Chondrocyte (in vitro differentiated cells): ENCODE data around the gene LXN. TPM values are rescaled to one million over a fixed set of nuclear protein-coding genes. Genes with fewer than 3 reads are reported as not detected.

Experiments
- DNase-seq: peaks from one replicate; pipeline ENCODE4 v3.0.0; 2021; ENCODE audit warnings: mixed read lengths, low spot score
- H3K27ac Mint-ChIP-seq: one replicate; pipeline ENCODE4 v1.8.0; 2021; ENCODE audit warnings: mild to moderate bottlenecking, moderate library complexity, mixed read lengths; ENCODE audit not compliant: unreplicated experiment
- H3K27me3 Mint-ChIP-seq: 2 replicates; pipeline ENCODE4 v1.8.0; 2021; ENCODE audit warnings: low read depth, mixed read lengths
- H3K36me3 Mint-ChIP-seq: 2 replicates; pipeline ENCODE4 v1.8.0; 2021; ENCODE audit warnings: low read depth, mixed read lengths
- H3K4me1 Mint-ChIP-seq: 2 replicates; pipeline ENCODE4 v1.8.0; 2021; ENCODE audit warnings: low read depth, mild to moderate bottlenecking, mixed read lengths
- H3K4me3 Mint-ChIP-seq: one replicate; pipeline ENCODE4 v1.8.0; 2021; ENCODE audit warnings: mild to moderate bottlenecking, moderate library complexity, mixed read lengths; ENCODE audit not compliant: unreplicated experiment
- H3K9me3 Mint-ChIP-seq: 2 replicates; pipeline ENCODE4 v1.8.0; 2021; ENCODE audit warnings: low read depth, mixed read lengths
- CTCF ChIP-seq: fragments of 200-600 bp; sonication (generic); IDR thresholded peaks from 2 replicates; pipeline ENCODE4 v1.5.0; 2021; ENCODE audit warnings: antibody characterized with exemption, mild to moderate bottlenecking, moderate library complexity
- total RNA-seq: library from RNA; stranded (reverse); gene quantifications from 3 replicates; pipeline ENCODE4 v1.2.1, GENCODE V29; 2021

LXN gene
- total RNA-seq, 1 donor from 2014 or later, result 3.3 TPM

- Mint-ChIP-seq H3K4me1 (peaks cover 18% of the 10 kb centered on the region), H3K27ac (no peak overlapping the region)
Observed at GRCh38 chr3:158649791-158650190, 22.7 kb downstream of the LXN start.

DNA sequence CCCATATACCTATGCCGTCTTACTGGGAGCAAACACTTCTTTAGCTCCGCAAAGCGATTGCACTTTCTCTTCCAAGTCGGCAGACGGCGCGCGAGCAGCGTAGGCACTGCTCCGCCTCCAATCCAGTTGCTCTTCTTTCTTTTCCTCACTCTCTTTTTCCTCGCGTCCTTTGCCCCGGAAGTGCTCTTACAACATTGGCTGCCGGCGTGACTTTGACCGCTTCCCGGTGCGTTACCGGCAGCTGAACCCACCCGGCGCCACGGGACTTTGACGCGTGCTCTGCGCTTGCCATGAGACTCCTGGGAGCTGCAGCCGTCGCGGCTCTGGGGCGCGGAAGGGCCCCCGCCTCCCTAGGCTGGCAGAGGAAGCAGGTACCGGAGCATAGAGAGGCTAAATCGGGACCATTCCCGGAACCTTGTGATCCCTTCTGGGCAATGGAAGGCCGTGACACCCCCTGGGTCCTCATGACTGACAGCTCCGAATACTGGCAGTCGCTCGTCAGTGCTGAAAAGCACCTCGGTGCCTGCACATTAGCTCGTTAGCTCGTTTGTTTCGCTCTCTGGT lies 28.0 kb downstream of the LXN start, which contains the start of gene GFM1:
Gene GFM1 (plus strand): TSS at position 183 of the 564 bp plus-strand sequence. CDS start 108 bp downstream, at position 291.
- Mint-ChIP-seq H3K4me1 (peaks cover 19% of the 10 kb centered on the region), H3K27ac (peak within 1 kb of the TSS; percentile 97), H3K4me3 (peak within 1 kb of the TSS; percentile 94), H3K9me3 (no peaks in the 10 kb centered on the region), H3K27me3 (no peaks in the 10 kb centered on the region), H3K36me3 (peaks cover 3% of the 10 kb centered on the region)
- peak; percentile 95 for DNase-seq
- peak; percentile 87 for TF ChIP-seq CTCF

More at GRCh38 chr3:158649791-158650190, 22.7 kb downstream of the LXN start:
- Mint-ChIP-seq H3K4me3 (no peak overlapping the region), H3K27me3 (no peaks in the 10 kb centered on the region), H3K36me3 (peaks cover 8% of the 10 kb centered on the region), H3K9me3 (no peaks in the 10 kb centered on the region)
- TF ChIP-seq CTCF, result no peak
- no peak for DNase-seq

GRCh38 chr3:158642474-158643210 lies 29.8 kb downstream of the LXN start:
- no peaks in the 10 kb centered on the region for H3K27me3 Mint-ChIP-seq
- H3K9me3 Mint-ChIP-seq, result no peaks in the 10 kb centered on the region
- H3K4me3 Mint-ChIP-seq, result no peak overlapping the region
- TF ChIP-seq CTCF, result no peak
- no peak for DNase-seq
- H3K4me1 Mint-ChIP-seq, result peaks cover 19% of the 10 kb centered on the region
- H3K27ac Mint-ChIP-seq, result no peak overlapping the region
- H3K36me3 Mint-ChIP-seq, result no peaks in the 10 kb centered on the region

GRCh38 chr3:158642005-158642404 lies 30.4 kb downstream of the LXN start:
- H3K27me3 Mint-ChIP-seq, result no peaks in the 10 kb centered on the region
- no peak for TF ChIP-seq CTCF

DNA sequence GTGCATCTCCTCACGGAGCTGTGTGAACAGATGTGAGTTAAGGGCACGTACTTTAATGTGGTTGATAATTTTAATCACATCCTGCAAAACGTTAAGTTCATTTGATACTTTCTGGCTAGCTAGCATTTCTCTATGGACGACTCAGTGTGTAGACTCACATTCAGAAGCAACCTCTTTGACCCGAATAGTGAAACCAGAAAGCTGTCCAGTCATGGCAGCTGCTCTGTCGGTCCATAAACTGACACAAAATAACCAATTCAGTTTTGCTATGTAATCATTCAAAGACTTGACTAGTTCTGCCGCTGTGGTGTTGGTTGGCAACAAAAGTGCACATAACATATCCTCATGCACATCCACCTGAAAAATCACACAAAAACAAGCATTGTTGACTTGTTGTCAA lies 31.8 kb downstream of the LXN start:
- DNase-seq, result no peak
- H3K27ac Mint-ChIP-seq, result no peak overlapping the region
- H3K4me1 Mint-ChIP-seq, result peaks cover 8% of the 10 kb centered on the region
- no peak for TF ChIP-seq CTCF
- no peak overlapping the region for H3K4me3 Mint-ChIP-seq
- H3K27me3 Mint-ChIP-seq, result no peaks in the 10 kb centered on the region
- H3K9me3 Mint-ChIP-seq, result no peaks in the 10 kb centered on the region
- H3K36me3 Mint-ChIP-seq, result no peaks in the 10 kb centered on the region

More at GRCh38 chr3:158642005-158642404, 30.4 kb downstream of the LXN start:
- no peaks in the 10 kb centered on the region for H3K36me3 Mint-ChIP-seq
- DNase-seq, result no peak
- no peaks in the 10 kb centered on the region for H3K9me3 Mint-ChIP-seq
- no peak overlapping the region for H3K4me3 Mint-ChIP-seq
- peaks cover 19% of the 10 kb centered on the region for H3K4me1 Mint-ChIP-seq
- no peak overlapping the region for H3K27ac Mint-ChIP-seq
